Heart right ventricle (tissue), 16 donors: ENCODE data around the gene TRABD2A. TPM values are rescaled to one million over a fixed set of nuclear protein-coding genes. Genes with fewer than 3 reads are reported as not detected.

ENCODE experiments used
- ATAC-seq, 8 donors: fragments of 200-7000 bp; cut with Tn5 transposase; one replicate each; pipeline ENCODE4 v1.9.1; 2020; ENCODE audit warnings: mild to moderate bottlenecking in 8 of 8, moderate library complexity in 8 of 8, moderate number of reproducible peaks in 1 of 8
- DNase-seq, 2 donors: peaks; one replicate each; pipeline ENCODE4 v3.0.0-alpha.2; 2020
- H3K27ac ChIP-seq, 10 donors: fragments of 200-600 bp; sonication (generic) in 2 of 10; one replicate each; pipeline versions ENCODE4 v1.5.0 to v1.8.0; 2020 to 2022; ENCODE audit warnings: mild to moderate bottlenecking in 3 of 10
- H3K27me3 ChIP-seq, 7 donors: fragments of 200-600 bp; one replicate each; pipeline ENCODE4 v1.8.0; 2021 to 2022; ENCODE audit warnings: mild to moderate bottlenecking in 2 of 7
- H3K36me3 ChIP-seq, 9 donors: fragments of 200-600 bp; sonication (generic) in 1 of 9; one replicate each; pipeline versions ENCODE4 v1.5.0 to v1.8.0; 2020 to 2022; ENCODE audit warnings: mild to moderate bottlenecking in 2 of 9
- H3K4me1 ChIP-seq, 9 donors: fragments of 200-600 bp; sonication (generic) in 1 of 9; one replicate each; pipeline versions ENCODE4 v1.5.0 to v1.8.0; 2020 to 2022; ENCODE audit warnings: mild to moderate bottlenecking in 4 of 9
- H3K4me3 ChIP-seq, 10 donors: fragments of 200-600 bp; sonication (generic) in 2 of 10; one replicate each; pipeline versions ENCODE4 v1.5.0 to v1.8.0; 2020 to 2022; ENCODE audit warnings: mild to moderate bottlenecking in 7 of 10, moderate library complexity in 2 of 10
- H3K9me3 ChIP-seq, 11 donors: fragments of 200-600 bp in 10 of 11; sonication (generic) in 2 of 11; one replicate each; pipeline versions ENCODE4 v1.5.0 to v1.8.0; 2013 to 2022; ENCODE audit warnings: mild to moderate bottlenecking in 2 of 11, control low read depth in 1 of 11, moderate library complexity in 1 of 11
- CTCF ChIP-seq, 9 donors: fragments of 200-600 bp; sonication (generic) in 2 of 9; IDR thresholded peaks; one replicate each; pipeline versions ENCODE4 v1.5.0 to v1.8.0; 2021 to 2022; ENCODE audit warnings: antibody characterized with exemption in 9 of 9, mild to moderate bottlenecking in 5 of 9, moderate library complexity in 1 of 9
- WGBS, 2 donors: extraction: QIAGEN DNeasy Blood & Tissue Kit; methylation state at CpG; one replicate each; pipeline ENCODE4 v1.1.7; 2013; ENCODE audit warnings: inconsistent platforms in 1 of 2; 5-methylcytosine and 5-hydroxymethylcytosine counted together
- intact Hi-C, 10 donors: fragments of 100-400 bp; cut with DNase I; formaldehyde crosslinking; loops; one replicate each; pipeline versions ENCODE4 v1.11.1 to v1.14.2; 2022
- polyA plus RNA-seq, 2 donors: library from polyadenylated mRNA; stranded (reverse); fragments of 200-250 nt; gene quantifications; one replicate each; pipeline ENCODE4 v1.2.3, GENCODE V29; 2013
- total RNA-seq, 10 donors: library from RNA; stranded (reverse); fragmentation: NEBNext Ultra II Directional in 3 of 10; extraction: Animal tissue kit (Norgen Biotek cat#: 25700) in 3 of 10; gene quantifications; one replicate each; pipeline versions ENCODE4 v1.2.1 to v1.2.4, GENCODE V29; 2021 to 2023
- donor health status: Arrhythmogenic right ventricular cardiomyopathy.
- donor health status: ischemic (EF 13 %, LVEDD 7.1; RV severe dilation, severe dysfunction).
- donor health status: healthy with polysubstance abuse.
- donor health status: DM: no; HTN: yes; CAD: no.
- donor health status: DM: no; HTN: no; CAD: no.
- donor health status: ischemic (EF 25% LVEDD 6.9; RV normal size, moderate dysfunction).
- donor health status: ischemic (EF 25% LVEDD 5.7; RV mildly dilated, moderate dysfunction).
- donor health status: healthy.
- donor health status: DM: yes; HTN: yes; CAD: no.
- donor health status: Ischemic cardiomyopathy.
- donor health status: ischemic (EF 35%, LVEDD 5.7; RV mildly dilated, moderate dysfunction).
- donor health status: nonischemic (EF 11% LVEDD 7.7; RV severe dilation, severe dysfunction).
- donor health status: DM: yes; HTN: yes; CAD: no.
- donor health status: PGD.
- donor health status: ischemic (EF 29% LVEDD 5.4; RV normal size, mild dysfunction).
- donor health status: nonischemic (EF 23%, LVEDD 6.1; RV moderate dilation, normal function).

The TRABD2A gene
- total and polyA plus RNA-seq, 12 donors, result 0.34 to 2.0 (median 0.68) TPM

- Histone ChIP-seq H3K9me3 (no peaks in the 10 kb centered on the region), H3K4me1 (peaks cover 0 to 6% (median 0%) of the 10 kb centered on the region in 9 donors), H3K36me3 (no peaks in the 10 kb centered on the region), H3K27me3 (no peaks in the 10 kb centered on the region), H3K4me3 (no peak overlapping the region), H3K27ac (no peak overlapping the region)
- TF ChIP-seq CTCF (IDR thresholded peaks at IDR 0.05), result no peak
- no peak for DNase-seq
- 95% methylated on average over 21 of the region's 21 CpGs for WGBS, 2 donors
- no peak for ATAC-seq
- intact Hi-C loops, result no loop called here
Measured at GRCh38 chr2:84823788-84824187, 57.1 kb downstream of the TRABD2A start.

- Histone ChIP-seq H3K27ac (no peak overlapping the region), H3K9me3 (no peaks in the 10 kb centered on the region), H3K36me3 (no peaks in the 10 kb centered on the region), H3K4me1 (no peaks in the 10 kb centered on the region), H3K27me3 (no peaks in the 10 kb centered on the region), H3K4me3 (no peak overlapping the region)
- ATAC-seq (no peak), DNase-seq (no peak)
- TF ChIP-seq CTCF (IDR thresholded peaks at IDR 0.05), result no peak
- intact Hi-C loops, result no loop called here
- WGBS, 2 donors, result 80 to 84% methylated on average over 5 of the region's 5 CpGs
Measured at GRCh38 chr2:84823229-84823628, 57.7 kb downstream of the TRABD2A start.

GRCh38 chr2:84821806-84822205, 59.1 kb downstream of the TRABD2A start:
- WGBS, 2 donors, result 89 to 93% methylated on average over 7 of the region's 7 CpGs
- H3K27me3 ChIP-seq, result no peaks in the 10 kb centered on the region
- DNase-seq (no peak), ATAC-seq (no peak)
- no peaks in the 10 kb centered on the region for H3K4me1 ChIP-seq
- H3K4me3 ChIP-seq, result no peak overlapping the region
- H3K9me3 ChIP-seq, result no peaks in the 10 kb centered on the region
- intact Hi-C loops, result no loop called here
- TF ChIP-seq CTCF (IDR thresholded peaks at IDR 0.05), result no peak
- H3K36me3 ChIP-seq, result no peaks in the 10 kb centered on the region
- H3K27ac ChIP-seq, result no peak overlapping the region

- 86 to 91% methylated on average over 2 of the region's 2 CpGs for WGBS, 2 donors
Measured at GRCh38 chr2:84817239-84817655, 63.6 kb downstream of the TRABD2A start.

More at GRCh38 chr2:84817239-84817655, 63.6 kb downstream of the TRABD2A start:
- no peak overlapping the region for H3K4me3 ChIP-seq
- H3K9me3 ChIP-seq, result no peaks in the 10 kb centered on the region
- ATAC-seq (no peak), DNase-seq (no peak)
- H3K4me1 ChIP-seq, result no peaks in the 10 kb centered on the region
- H3K27me3 ChIP-seq, result no peaks in the 10 kb centered on the region
- H3K36me3 ChIP-seq, result no peaks in the 10 kb centered on the region
- no peak for TF ChIP-seq CTCF (IDR thresholded peaks at IDR 0.05)
- no peak overlapping the region for H3K27ac ChIP-seq
- intact Hi-C loops, result no loop called here
